SK-N-MC (cell line): ENCODE measurements around the gene CD300LD.

Experiments
- EZH2 ChIP-seq: fragments of 200-600 bp; sonication (generic); IDR thresholded peaks from one replicate; pipeline ENCODE4 v1.6.1; 2017; ENCODE audit warnings: antibody characterized with exemption
- POLR2AphosphoS5 ChIP-seq: IDR thresholded peaks from 2 replicates; pipeline ENCODE4 v1.6.1; 2012; ENCODE audit warnings: mild to moderate bottlenecking, low read depth, low read length, borderline replicate concordance

DNA sequence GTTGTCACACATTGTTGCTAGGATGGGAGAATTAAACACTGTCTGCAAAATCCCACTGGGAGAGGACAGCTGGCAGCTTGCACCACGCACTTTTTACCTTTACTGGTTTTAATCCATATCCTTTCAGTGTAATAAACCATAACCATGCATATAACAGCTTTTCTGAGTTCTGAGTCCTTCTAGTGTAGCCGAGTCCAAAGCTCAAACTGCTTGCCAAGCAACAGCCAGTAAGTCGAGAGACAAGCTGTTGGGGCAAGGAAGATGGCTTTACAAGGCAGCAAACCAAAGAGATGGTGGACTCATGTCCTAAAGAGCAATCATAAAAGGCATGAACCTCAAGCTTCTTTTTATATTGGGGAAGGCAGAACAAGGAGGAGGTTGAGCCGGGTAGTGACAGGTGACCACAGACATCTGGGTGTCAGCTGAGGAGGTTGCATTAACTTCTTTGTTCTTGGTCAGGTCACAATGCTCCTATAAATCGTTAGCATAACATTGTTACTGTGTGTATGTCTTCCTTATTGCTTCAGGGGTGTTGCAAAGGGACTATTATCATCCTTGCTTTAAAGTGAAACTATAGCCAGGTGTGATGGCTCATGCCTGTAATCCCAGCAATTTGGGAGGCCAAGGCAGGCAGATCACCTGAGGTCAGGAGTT is 17.5 kb downstream of the CD300LD start:
- TF ChIP-seq POLR2AphosphoS5 (no peak), EZH2 (no peak)
